Stimulated activated CD4-positive, alpha-beta T cell treated with anti-CD3 and anti-CD28 coated beads, Interleukin-2, amount 100 ng/mL, for 24 hours (primary cell): ENCODE results near the gene NUDT11.
"Not testable (repeated sequence)": the region's sequence is repeated elsewhere in the genome, so short reads cannot be mapped to it uniquely, and the experiment has no call there.

ENCODE experiments used
- DNase-seq, 2 donors: peaks; one replicate each; pipeline ENCODE4 v3.0.0-alpha.2; 2020

NUDT11 gene

GRCh38 chrX:51496501-51497291 lies at the start of gene NUDT11:
TSS of gene NUDT11 (minus strand) at chrX:51496592. CDS start at chrX:51496444, 148 bp downstream.
- DNase-seq = peak; percentile 45 to 65

DNA sequence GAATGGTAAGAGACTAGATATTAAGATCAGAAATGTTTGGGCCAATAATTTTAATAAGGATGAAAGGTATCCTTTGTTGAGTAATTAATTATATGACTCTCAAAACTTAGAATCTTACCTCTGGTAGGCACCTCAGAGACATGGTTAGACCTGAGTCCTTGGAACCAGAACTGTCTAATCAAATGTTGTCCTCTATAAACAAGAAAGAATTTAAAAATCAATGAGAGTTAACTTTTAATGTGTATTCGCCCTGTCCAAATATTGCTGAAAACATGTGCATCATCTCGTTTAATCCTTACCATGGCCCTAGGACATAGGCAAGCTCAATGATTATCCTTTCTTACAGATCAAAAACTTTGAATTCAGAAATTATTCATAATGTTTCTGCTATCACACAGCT lies 24.0 kb upstream of the NUDT11 start:
- DNase-seq = no peak

GRCh38 chrX:51519131-51519530 lies 22.7 kb upstream of the NUDT11 start:
- DNase-seq = not testable (repeated sequence)

- no peak for DNase-seq
These were observed 11.2 kb upstream of the NUDT11 start for GRCh38 chrX:51507551-51507950.

DNA sequence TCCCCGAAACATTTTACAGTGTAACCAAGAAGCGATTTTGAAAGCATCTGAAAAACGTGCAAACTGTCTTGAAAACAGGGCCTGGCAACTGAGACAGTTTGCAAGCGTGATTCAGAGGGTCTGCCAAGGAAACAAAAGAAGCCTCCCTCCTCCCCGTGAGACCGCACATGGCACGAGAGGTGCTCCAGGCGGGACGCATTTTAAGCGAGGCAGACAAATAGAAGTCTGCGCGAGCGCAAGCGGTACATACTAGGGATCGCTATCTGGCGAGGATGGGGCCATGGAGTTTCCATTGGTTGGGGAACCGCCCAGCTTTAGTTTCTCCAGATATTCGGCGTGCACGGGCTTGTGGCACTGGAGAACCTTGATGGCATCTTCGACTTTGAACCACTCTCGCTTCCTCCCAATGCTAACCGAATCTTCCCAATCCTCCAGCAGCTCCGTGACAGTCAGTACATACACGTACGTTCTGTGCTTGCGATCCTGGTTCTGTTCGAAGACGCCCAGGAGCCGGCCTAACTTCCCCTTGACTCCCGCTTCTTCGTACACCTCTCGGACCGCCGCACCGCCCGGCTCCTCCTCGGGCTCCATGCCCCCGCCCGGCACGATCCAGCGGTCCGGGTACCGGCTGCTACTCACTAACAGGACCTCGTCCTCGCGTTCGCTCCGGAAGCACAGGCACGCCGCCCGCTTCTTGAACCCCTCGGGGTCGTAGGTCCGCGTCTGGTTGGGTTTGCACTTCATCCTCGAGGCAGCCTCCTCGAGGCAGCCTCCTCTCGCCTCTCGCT lies 497 bp downstream of the NUDT11 start:
- DNase-seq = peak; percentile 12 to 16

DNA sequence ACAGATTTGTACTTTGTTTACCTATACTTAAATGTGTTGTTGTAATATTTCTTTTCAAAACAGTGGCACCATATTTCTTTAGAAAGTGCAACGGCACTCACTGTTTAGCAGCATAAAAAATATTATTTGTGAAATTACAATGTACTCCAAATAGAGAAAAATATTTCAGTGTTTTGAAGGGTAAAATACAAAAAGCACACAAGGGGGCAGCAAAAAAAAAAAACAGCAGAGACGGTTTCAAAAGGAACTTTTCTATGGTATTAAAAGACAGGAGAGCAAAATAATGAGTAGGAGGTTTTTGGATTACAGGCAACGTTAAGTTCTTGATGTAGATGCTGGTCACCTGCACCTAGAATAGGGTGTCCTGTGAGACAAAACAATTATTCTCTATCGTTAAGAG lies 2.0 kb downstream of the NUDT11 start:
- no peak for DNase-seq

DNA sequence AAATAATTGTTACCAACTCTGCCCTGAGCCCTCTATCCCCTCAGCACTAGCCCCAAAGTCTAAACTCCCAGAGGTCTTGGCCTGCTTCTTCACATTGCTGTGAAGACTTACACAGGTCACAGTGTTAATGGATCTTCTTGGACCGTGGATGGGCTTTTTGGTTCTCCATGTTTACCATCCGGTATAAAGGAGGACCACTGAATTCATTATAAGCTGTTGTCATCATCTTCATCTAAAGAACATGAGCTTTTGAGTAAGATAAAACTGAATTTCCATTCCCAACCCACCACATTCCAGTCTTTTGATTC lies 8.5 kb downstream of the NUDT11 start:
- no peak for DNase-seq

DNA sequence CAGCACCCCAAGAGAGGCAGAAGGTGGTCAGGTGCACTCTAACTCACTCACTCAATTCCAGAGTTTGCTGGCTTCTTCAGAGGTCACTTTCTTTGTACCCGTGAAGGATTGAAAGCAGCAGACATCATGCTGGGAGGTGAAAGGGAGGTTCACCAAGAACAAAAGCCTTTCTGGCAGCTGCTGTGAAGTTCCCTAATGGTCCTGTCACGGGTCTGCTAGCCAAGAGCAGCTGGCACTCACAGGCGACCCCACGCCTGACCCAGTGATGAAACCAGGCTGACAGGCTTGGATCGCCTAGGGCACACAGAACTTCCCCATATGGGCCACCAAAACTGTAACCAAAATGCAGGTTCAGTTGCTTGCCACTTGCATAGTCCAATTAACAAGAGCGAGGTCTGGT lies 11.8 kb downstream of the NUDT11 start:
- no peak for DNase-seq

DNA sequence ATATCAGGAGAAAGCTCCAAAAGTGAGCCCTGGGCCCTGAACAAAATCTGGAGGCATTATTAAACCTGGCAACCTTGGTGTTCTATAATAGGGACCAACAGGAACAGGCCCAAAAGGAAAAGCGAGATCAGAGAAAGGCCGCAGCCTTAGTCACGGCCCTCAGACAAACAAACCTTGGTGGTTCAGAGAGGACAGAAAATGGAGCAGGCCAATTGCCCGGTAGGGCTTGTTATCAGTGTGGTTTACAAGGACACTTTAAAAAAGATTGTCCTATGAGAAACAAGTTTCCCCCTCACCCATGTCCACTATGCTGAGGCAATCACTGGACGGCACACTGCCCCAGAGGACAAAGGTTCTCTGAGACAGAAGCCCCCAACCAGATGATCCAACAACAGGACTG lies 14.0 kb downstream of the NUDT11 start:
- DNase-seq = not testable (repeated sequence)

- no peak for DNase-seq
These were observed 19.5 kb downstream of the NUDT11 start for GRCh38 chrX:51476930-51477329.

- no peak for DNase-seq
These were observed 33.1 kb downstream of the NUDT11 start for GRCh38 chrX:51463322-51463721.

- DNase-seq = peak in 1 of 2 donors; percentile 16
These were observed 35.0 kb downstream of the NUDT11 start for GRCh38 chrX:51461053-51462044.

DNA sequence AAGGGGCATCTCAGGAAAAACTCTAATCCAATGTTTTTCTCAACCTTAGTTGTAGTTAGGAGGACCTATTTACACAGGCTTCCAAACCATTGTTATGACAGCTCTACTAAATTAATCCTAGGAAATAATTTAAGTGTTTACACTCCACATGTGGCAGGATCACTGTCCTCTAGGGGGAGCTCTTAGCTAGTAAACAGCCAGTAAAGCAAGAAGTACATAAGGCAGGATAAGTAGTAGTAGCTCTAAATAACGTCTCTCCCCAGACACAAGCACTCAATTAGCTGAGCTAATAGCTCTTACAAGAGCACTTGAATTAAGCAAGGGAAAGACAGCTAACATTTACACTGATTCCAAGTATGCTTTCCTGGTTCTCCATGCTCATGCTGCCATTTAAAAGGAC lies 37.3 kb downstream of the NUDT11 start:
- DNase-seq = peak in 1 of 2 donors; percentile 7

- no peak for DNase-seq
These were observed 39.6 kb downstream of the NUDT11 start for GRCh38 chrX:51456814-51457213.

GRCh38 chrX:51456246-51456645 lies 40.1 kb downstream of the NUDT11 start:
- no peak for DNase-seq

- no peak for DNase-seq
These were observed 56.0 kb downstream of the NUDT11 start for GRCh38 chrX:51440365-51440764.
